Activated CD4-positive, alpha-beta T cell treated with anti-CD3 and anti-CD28 coated beads, Interleukin-2, amount 50 U/mL, for 4 hours (primary cell): ENCODE results near the gene ADAM12.
"Not testable (repeated sequence)": the region's sequence is repeated elsewhere in the genome, so short reads cannot be mapped to it uniquely, and the experiment has no call there.

ENCODE experiments used
- DNase-seq, 2 experiments: peaks; one replicate each; pipeline ENCODE4 v3.0.0-alpha.2; 2020

Gene ADAM12

DNA sequence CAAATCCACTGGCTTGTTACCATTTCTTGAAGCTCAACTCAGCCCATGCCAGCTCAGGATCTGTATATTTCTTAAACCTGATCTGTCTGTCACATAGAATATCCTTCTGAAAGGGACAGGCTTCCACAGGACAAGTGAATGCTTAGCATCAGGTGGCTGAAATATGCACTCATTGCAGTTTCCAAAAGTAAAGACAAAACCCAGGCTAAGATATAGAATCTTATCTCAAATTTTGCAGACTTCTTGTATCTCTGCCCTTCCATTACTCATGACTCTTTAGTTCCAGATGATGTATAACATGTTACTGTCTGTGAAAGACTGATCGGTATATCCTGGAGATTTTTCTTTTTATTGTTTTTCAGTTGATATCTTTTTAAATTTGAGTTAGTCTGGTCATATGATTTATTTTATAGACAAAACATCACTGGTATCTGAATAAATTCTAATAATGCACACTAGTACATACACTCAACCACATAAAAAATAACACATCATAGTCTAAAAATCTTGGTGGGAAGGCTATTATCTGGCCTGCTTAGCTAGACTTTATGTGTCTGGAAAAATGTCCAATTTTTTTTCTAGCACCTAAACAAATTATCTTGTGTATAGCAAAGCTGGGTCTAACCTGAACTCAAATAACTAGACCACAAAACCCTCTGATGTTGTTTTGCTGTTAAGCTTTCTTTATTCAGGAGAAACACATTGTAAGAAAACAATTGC, 182.6 kb downstream of the ADAM12 start:
- DNase-seq: no peak

- DNase-seq: no peak
Measured at GRCh38 chr10:126204320-126204719, 184.0 kb downstream of the ADAM12 start.

DNA sequence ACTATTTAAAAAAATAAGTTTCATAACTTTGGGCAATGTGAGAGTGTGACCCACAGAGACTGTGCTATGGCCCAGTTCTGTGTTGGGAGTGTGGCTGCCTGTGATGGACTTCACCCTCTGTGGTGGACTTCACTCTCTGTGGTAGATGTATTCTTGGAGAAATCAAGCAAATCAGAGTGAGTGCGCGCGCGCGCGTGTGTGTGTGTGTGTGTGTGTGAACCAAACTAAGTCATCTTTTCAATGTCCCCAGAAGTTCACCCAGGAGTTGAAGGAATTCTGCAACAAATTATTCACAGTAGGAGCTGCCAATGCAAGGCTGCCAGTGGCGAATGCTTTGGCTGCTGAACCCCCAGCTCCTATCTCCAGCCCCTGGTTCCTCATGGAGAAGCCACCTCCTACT, 184.5 kb downstream of the ADAM12 start:
- no peak for DNase-seq

GRCh38 chr10:126201603-126202002, 186.7 kb downstream of the ADAM12 start:
- DNase-seq: no peak

DNA sequence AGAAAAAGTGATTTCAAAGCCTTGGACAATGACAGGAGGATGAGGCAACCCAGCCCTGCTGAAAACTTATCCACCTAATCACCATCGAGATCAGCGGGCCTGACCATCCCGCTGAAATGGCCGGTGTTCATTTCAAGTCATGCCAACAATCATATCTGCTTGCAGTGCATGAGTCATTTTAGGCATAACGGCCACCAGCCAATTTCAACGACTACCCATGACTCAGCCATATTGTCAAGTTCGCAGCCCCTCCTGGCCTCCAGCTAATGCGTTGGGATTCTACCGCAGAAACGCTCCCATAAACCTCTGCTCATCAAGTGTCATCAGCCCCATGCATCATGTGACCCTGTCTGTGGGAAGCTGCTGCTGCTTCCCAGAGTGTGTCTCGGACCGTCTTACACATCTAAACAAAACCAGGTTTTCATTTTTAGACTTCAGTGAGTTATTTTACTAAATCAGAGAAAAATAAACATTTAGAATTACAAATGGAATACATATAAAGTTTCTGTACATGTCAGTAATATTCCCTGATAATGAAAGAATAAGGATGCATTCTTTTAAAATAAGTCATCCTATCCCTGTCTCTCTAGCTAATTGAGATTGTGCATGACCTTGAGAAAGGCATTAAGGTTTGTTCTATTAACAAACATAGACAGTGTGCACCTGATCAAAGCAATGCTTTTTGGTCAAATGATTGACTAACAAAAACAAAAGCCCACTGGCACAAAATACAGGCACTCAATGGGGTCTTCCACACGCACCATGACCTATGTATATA, 188.9 kb downstream of the ADAM12 start:
- no peak for DNase-seq

DNA sequence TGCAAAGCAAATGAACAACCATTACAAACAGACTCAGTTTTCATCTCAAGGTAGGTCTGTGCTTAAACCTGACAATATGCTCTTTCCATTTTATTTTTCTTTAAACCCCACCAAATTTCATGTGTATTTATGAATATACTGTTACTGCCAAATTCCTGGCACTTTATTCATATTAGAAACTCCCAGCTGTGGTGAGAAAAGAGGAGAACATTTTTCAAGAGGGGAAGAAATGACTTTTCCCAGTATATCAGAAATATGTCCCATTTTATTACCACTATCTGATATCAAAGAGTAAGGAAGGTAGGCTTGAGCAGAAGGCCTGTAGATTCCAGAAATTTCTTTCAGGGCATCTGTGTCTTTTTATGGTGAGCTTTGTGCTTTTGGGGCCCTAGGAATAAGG, 189.6 kb downstream of the ADAM12 start:
- DNase-seq: no peak

DNA sequence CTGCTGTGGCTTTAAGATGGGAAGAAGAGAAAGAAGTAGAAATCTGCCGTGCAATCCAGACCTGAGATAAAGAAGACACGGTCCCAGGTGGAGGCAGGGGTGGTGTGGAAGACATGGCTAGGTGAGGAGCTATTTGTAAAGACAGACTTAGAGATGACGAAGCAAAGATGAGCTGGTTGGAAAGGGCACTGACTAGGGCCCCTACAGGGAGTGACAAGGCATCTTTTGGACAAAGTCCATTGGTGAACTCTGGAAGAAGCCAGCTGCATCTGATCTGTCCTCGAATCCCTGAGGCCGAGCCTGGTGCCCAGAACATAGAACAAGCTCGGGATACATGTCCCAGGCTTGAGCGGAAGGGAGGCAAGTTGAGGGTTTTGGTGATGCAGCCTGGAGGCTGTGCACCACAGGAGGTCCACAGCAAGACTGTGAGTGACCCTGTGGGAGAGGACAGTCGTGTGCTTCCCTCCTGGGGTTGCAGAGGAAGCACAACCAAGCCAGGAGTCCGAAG, 191.2 kb downstream of the ADAM12 start:
- DNase-seq: no peak

- no peak for DNase-seq
Measured at GRCh38 chr10:126196281-126196680, 192.0 kb downstream of the ADAM12 start.

GRCh38 chr10:126191192-126191591, 197.1 kb downstream of the ADAM12 start:
- DNase-seq: no peak

GRCh38 chr10:126188679-126189200, 199.5 kb downstream of the ADAM12 start:
- no peak for DNase-seq

DNA sequence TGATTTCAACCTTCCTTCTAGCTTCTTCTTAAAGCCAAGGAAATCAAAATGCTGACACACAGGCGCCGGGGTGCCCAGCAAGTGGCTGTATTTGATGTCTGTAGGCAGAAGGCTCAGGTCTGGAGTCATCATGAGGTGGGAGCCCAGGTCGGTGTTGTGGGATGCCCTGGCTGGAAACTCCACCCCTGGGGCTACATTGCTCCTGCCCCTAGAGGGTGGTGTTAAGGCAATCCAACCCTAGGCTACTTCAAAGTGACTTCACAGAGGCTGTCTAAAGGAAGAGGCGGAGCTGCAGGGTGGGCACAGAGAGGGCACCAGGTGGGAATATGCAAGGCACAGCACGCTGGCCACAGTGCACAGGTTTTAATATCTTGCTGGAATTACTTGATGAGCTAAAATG, 200.9 kb downstream of the ADAM12 start:
- no peak for DNase-seq

- no peak for DNase-seq
Measured at GRCh38 chr10:126186766-126187165, 201.5 kb downstream of the ADAM12 start.

DNA sequence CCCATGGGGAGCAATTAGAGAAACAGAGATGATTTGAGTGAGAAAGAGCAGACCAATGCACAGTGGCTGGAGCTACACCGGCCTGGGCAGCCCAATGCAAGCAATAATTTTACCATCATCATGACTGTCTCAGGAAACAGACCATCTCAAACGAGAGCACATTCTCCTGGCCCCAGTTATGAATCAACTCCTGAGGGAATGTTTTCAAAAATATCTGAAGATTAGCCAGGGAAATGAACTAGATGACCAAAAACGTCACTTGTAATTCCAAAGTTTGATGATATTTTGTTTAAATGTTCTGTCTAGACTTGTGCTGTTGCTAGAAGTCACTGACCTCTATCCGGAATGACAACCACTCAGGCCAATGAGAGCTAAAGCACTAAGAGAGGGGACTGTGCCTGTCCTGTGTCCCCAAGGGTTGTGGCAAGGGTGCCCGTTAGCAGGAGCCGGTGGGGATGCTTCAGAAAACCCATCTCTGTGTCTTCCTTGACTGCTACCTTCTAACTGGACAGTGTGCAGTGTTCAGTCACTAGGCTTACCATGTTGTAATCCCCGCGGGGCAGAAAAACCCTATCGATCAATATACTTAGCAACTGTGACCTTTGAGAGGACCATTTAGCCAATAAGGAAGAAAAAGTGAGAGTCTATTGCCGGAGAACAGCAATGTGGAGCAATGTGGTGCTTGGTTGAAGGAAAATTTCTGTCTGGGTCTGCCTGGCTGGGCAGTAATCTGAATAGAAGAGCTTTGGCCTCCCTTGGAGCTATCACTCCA, 202.4 kb downstream of the ADAM12 start:
- no peak for DNase-seq

GRCh38 chr10:126181626-126182025, 206.7 kb downstream of the ADAM12 start:
- DNase-seq: no peak

- DNase-seq: no peak
Measured at GRCh38 chr10:126179637-126180036, 208.6 kb downstream of the ADAM12 start.

DNA sequence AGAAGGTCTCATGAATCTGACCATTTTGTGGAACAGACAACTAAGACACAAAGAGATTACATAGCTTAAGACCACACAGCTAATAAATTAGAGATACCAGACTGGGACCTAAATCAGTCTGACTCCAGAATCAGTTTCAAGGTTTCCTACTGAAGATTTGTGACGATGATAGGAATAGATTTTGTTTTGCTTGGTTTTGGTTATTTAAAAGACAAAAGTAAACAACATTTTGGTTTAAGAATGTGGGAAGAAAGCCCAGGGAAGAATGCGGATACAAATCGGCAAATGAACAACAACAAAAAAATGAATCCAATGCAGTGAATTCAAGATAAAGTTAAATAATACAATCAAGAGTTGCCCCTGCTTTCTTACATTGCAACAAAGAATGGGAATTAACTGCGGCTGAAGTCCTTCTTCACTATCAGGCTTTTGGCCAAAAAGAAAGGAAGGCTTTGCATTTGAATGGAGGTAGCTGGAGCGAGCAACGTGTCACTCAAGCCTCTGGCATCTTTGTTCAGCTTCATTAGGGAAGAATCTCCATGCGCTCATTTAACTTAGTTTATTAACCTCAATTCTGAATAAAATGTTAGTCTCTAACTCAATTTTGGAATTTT, 210.8 kb downstream of the ADAM12 start:
- no peak for DNase-seq

DNA sequence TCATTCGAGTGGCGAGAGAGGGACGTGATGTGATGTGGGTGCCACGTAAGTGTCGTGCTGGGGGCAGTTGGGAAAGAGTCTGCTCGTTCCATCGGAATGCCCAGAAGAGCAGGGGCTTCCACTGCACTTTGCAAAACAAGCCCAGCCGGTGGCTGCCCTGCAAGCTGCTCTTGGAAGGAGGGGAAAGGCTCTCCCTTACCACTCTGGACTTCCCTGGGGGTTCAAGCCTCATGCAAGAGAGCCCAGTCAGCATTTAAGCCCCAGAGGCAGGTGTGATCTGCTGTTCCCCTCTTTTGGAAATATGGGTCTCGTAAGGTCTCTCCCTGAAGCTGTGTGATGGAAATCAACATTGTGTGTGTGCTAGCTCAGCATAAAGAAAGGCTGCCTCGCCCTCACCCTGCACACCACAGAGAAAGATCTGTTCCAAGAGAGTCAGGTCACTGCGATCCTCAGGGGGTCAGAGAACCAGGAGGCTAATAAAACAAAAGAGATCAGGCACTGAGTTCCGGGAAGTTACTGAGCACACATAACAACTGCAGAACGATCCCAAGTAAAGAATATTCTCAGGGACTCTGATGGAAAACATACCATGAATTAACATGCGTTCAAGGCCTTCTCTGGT, 212.5 kb downstream of the ADAM12 start:
- no peak for DNase-seq

DNA sequence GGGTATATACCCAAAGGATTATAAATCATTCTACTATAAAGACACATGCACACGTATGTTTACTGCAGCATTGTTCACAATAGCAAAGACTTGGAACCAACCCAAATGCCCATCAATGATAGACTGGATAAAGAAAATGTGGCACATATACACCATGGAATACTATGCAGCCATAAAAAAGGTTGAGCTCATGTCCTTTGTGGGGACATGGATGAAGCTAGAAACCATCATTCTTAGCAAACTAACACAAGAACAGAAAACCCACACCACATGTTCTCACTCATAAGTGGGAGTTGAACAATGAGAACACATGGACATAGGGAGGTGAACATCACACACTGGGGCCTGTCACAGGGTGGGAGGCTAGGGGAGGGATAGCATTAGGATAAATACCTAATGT, 215.5 kb downstream of the ADAM12 start:
- not testable (repeated sequence) for DNase-seq

- no peak for DNase-seq
Measured at GRCh38 chr10:126171555-126171954, 216.7 kb downstream of the ADAM12 start.

DNA sequence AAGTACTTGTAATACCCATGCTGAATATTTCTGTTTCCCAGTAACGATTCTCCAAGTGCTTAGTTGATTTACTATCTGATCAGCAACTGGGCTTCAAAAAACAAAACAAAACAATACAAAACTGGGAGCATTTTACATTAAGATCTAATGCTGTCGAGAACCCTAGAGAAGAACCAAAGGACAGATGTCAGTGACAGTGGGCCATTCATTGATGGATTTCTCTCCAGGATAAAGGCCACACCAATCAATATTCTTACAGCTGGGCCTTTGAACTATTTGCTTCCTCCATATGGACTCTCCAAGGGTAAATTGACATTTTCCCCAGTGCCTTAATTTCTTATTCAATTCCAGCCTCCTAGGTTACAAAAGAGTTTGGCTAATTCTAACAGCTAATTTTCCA, 217.5 kb downstream of the ADAM12 start:
- DNase-seq: no peak

DNA sequence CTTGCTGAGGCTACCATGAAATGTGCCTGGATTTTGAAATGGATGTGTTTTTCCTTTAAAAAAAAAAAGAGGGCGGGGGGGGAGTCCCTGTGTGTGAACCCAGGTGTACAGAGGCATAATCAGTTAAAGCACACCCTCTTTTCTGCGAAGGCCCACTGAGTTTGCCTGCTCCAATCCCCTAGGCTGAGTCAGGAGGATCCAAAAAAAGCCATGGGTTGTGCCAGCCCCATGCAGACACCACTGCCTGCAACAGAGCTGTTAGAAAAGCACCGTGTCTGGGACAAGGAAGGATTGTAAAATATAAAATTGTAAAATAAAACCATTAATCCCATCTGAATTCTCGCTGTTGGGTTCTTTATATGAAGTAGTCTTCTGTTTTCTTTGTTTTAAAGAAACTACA, 217.9 kb downstream of the ADAM12 start:
- DNase-seq: no peak

DNA sequence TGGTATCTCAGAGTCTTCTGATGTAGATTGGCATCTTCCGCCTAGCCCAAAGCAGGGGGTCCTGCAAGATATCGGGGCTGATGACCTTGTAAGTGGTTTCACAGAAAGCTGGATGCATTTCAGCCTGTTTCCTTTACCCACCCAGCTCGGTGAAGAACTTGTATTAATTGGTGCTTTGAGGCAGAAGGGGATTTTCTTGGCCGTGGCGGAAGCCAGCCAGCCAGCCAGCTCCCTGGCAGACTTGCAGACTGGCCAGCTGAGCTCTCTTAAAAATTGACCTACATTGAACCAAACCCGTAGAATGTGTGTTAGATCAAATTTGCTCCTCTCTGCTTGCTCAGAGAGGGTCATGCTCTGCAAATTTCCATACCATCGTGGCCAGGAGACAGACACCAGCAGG, 218.4 kb downstream of the ADAM12 start:
- no peak for DNase-seq
